Mesendoderm (in vitro differentiated cells): ENCODE measurements around the gene UACA.
A peak's percentile ranks its signal among the peaks of the same experiment; 100 is the strongest.

Experiments used
- DNase-seq: peaks from one replicate; pipeline ENCODE4 v3.0.0; 2013
- H2AK5ac ChIP-seq: 2 replicates; pipeline ENCODE4 v1.6.1; 2013; ENCODE audit warnings: low read length, inconsistent platforms
- H2BK120ac ChIP-seq: 2 replicates; pipeline ENCODE4 v1.6.1; 2013; ENCODE audit warnings: low read depth, mild to moderate bottlenecking, low read length, moderate library complexity, mixed read lengths
- H2BK15ac ChIP-seq: replicated peaks from 2 replicates; pipeline ENCODE4 v1.6.1; 2013; ENCODE audit warnings: low read depth, mild to moderate bottlenecking, moderate library complexity
- H2BK5ac ChIP-seq: 2 replicates; pipeline ENCODE4 v1.6.1; 2013; ENCODE audit warnings: low read length, inconsistent platforms
- H3K18ac ChIP-seq: 2 replicates; pipeline ENCODE4 v1.6.1; 2013; ENCODE audit warnings: mild to moderate bottlenecking, low read length, mixed read lengths
- H3K23ac ChIP-seq: one replicate; pipeline ENCODE4 v1.6.1; 2013; ENCODE audit warnings: low read length
- H3K27ac ChIP-seq: 2 replicates; pipeline ENCODE4 v1.5.1; 2013; ENCODE audit warnings: low read depth, mild to moderate bottlenecking, inconsistent platforms, low read length, moderate library complexity
- H3K27me3 ChIP-seq: 2 replicates; pipeline ENCODE4 v1.6.1; 2013; ENCODE audit warnings: low read length, control low read depth, mild to moderate bottlenecking, inconsistent platforms; ENCODE audit not compliant: insufficient read depth, poor library complexity
- H3K36me3 ChIP-seq: 2 replicates; pipeline ENCODE4 v1.6.1; 2013; ENCODE audit warnings: low read length, inconsistent platforms; ENCODE audit not compliant: control insufficient read depth, insufficient read depth
- H3K4ac ChIP-seq: one replicate; pipeline ENCODE4 v1.6.1; 2013; ENCODE audit warnings: low read depth, mild to moderate bottlenecking, low read length, moderate library complexity
- H3K4me1 ChIP-seq: 2 replicates; pipeline ENCODE4 v1.6.1; 2013; ENCODE audit warnings: low read depth, low read length, inconsistent platforms; ENCODE audit not compliant: control insufficient read depth
- H3K4me2 ChIP-seq: 2 replicates; pipeline ENCODE4 v1.6.1; 2013; ENCODE audit warnings: low read length
- H3K4me3 ChIP-seq: 2 replicates; pipeline ENCODE4 v1.5.1; 2013; ENCODE audit warnings: mild to moderate bottlenecking, low read length
- H3K56ac ChIP-seq: one replicate; pipeline ENCODE4 v1.6.1; 2013; ENCODE audit warnings: low read length
- H3K79me1 ChIP-seq: 2 replicates; pipeline ENCODE4 v1.6.1; 2013; ENCODE audit warnings: low read length, inconsistent platforms
- H3K79me2 ChIP-seq: 2 replicates; pipeline ENCODE4 v1.6.1; 2013; ENCODE audit warnings: mild to moderate bottlenecking, low read length; ENCODE audit not compliant: control insufficient read depth, insufficient read depth
- H3K9ac ChIP-seq: 2 replicates; pipeline ENCODE4 v1.6.1; 2013; ENCODE audit warnings: low read length, inconsistent platforms
- H4K5ac ChIP-seq: one replicate; pipeline ENCODE4 v1.6.1; 2013; ENCODE audit warnings: low read length
- H4K8ac ChIP-seq: one replicate; pipeline ENCODE4 v1.6.1; 2013; ENCODE audit warnings: low read depth, mild to moderate bottlenecking, control low read depth, low read length, moderate library complexity
- WGBS: extraction: QIAGEN DNeasy Blood & Tissue Kit; methylation state at CpG from one replicate; pipeline ENCODE4 v1.1.7; 2013; ENCODE audit warnings: low lambda C conversion rate, missing lambda C conversion rate; ENCODE audit not compliant: insufficient coverage; ENCODE audit errors: extremely low coverage; 5-methylcytosine and 5-hydroxymethylcytosine counted together

The UACA gene

DNA sequence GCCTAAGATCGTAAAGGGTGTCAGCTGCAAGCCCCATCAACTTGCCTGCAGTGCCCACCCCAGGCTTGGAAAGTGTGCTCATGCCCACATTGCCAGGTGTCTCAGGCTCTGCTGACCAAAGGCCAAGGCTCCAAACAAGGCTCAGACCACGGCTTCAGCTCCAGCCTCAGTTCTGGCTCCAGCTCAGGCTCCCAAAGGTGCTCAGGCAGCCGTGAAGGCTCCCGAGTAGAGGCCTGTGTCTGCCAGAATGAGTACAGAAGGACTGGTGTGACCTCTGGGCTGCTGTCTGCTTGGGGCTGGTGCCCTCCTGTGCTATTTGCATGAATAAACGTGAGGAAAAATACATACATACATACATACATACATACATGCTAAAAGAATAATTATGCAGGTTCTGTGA, 27.9 kb upstream of the UACA start:
- no peak overlapping the region for H2BK15ac ChIP-seq
- H2BK5ac ChIP-seq: no peak overlapping the region
- H3K4me2 ChIP-seq: no peak overlapping the region
- H3K4me3 ChIP-seq: no peak overlapping the region
- peak overlapping the region; percentile 5 for H3K56ac ChIP-seq
- no peak overlapping the region for H2BK120ac ChIP-seq
- H3K4me1 ChIP-seq: no peaks in the 10 kb centered on the region
- no peaks in the 10 kb centered on the region for H3K79me1 ChIP-seq
- no peak overlapping the region for H3K23ac ChIP-seq
- H4K8ac ChIP-seq: no peak overlapping the region
- H2AK5ac ChIP-seq: no peak overlapping the region
- no CpG with 5 or more reads among the region's 5 CpGs for WGBS
- no peak overlapping the region for H4K5ac ChIP-seq
- no peak for DNase-seq
- no peaks in the 10 kb centered on the region for H3K36me3 ChIP-seq
- H3K9ac ChIP-seq: no peak overlapping the region
- H3K18ac ChIP-seq: no peak overlapping the region
- no peak overlapping the region for H3K4ac ChIP-seq
- no peaks in the 10 kb centered on the region for H3K79me2 ChIP-seq
- H3K27me3 ChIP-seq: no peaks in the 10 kb centered on the region
- H3K27ac ChIP-seq: no peak overlapping the region

DNA sequence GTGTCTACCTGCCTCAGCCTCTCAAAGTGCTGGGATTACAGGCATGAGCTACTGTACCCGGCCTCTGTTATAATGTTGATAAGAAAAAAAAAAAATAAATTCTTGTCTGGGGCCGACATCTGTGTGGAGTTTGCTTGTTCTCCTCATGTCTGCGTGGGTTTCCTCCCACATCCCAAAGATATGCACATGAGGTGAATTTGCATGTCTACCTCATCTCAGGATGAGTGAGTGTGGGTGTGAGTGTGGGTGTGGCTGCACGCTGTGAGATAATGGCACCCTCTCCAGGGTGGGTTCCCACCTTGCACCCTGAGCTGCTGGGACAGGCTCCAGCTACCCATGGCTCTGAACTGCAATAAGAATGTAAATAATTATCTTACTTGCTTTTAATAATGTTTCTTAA, 25.9 kb upstream of the UACA start:
- Histone ChIP-seq H3K36me3 (no peaks in the 10 kb centered on the region), H3K27ac (no peak overlapping the region), H4K5ac (no peak overlapping the region), H2BK120ac (no peak overlapping the region), H3K4ac (no peak overlapping the region), H3K27me3 (no peaks in the 10 kb centered on the region), H3K18ac (no peak overlapping the region), H3K23ac (no peak overlapping the region), H2BK15ac (no peak overlapping the region), H2AK5ac (no peak overlapping the region), H3K4me3 (no peak overlapping the region), H2BK5ac (no peak overlapping the region), H3K4me1 (peaks cover 8% of the 10 kb centered on the region), H3K79me2 (no peaks in the 10 kb centered on the region), H3K4me2 (no peak overlapping the region), H3K9ac (no peak overlapping the region), H4K8ac (no peak overlapping the region), H3K79me1 (no peaks in the 10 kb centered on the region), H3K56ac (no peak overlapping the region)
- no CpG with 5 or more reads among the region's 4 CpGs for WGBS
- DNase-seq: no peak

DNA sequence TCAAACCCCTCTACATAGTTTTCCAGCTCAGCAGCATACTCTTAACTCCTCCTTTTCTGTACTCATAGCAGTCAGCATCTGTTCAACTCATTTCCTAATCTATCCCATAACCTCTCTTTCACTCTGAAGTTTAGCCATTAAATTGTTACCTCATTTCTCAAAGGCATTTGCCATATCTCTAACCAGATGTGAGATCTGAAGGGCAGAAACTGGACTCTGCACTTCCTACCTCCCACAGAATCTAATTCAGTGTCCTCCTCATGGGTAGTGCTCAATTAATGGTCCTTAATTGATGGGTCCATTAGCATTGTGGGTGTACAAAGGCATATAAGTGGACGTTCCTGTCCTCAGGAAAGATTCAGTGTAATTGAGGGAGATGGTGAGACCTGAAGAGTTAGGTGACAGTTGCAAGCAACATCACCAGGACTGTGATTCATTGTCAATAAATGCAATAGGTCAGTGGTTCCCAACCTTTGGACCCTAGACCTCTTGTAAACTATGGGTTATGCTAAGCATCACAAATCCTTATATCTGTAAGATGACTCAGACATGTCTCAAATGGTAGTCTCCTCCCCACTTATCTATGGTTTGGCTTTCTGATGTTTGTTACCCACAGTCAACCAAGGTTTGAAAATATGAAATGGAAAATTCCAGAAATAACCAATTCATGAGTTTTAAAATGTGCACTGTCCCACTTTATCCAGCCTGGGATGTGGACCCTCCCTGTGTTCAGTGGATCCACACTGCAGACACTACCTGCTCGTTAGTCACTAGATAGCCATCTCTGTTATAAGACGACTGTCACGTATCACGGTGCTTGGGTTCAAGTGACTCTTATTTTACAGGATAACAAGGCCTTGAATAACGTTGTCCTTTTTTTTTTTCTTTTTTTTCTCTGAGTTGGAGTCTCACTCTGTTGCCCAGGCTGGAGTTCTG, 25.0 kb upstream of the UACA start:
- Histone ChIP-seq H2AK5ac (no peak overlapping the region), H2BK5ac (no peak overlapping the region), H3K79me2 (no peaks in the 10 kb centered on the region), H3K27me3 (no peaks in the 10 kb centered on the region), H3K4me2 (no peak overlapping the region), H3K4ac (no peak overlapping the region), H4K8ac (no peak overlapping the region), H2BK120ac (no peak overlapping the region), H3K79me1 (no peaks in the 10 kb centered on the region), H2BK15ac (no peak overlapping the region), H3K4me3 (no peak overlapping the region), H4K5ac (no peak overlapping the region), H3K23ac (no peak overlapping the region), H3K18ac (no peak overlapping the region), H3K27ac (no peak overlapping the region), H3K36me3 (no peaks in the 10 kb centered on the region), H3K9ac (no peak overlapping the region), H3K56ac (no peak overlapping the region), H3K4me1 (peaks cover 8% of the 10 kb centered on the region)
- DNase-seq: no peak
- no CpG with 5 or more reads among the region's 6 CpGs for WGBS

DNA sequence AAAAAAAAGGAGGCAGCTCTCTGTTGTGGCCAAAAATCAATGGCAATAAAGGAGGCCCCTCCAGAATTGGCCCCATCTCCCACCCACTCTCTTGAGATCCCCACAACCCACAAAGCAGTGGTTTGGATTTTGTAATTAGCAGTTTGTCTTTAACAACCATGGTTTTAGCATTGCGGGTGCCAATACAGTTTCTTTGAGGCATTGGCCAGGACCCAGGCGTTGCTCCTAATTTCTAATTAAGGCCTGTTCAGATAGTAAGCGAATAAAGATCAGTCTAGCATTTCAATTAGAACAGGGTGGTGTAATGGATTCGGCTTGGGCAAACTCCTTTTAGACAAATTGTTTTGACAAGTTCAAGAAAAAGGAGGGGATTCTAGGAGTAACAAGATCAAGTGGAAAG, 23.6 kb upstream of the UACA start:
- Histone ChIP-seq H3K23ac (no peak overlapping the region), H3K4ac (peak overlapping the region; percentile 66), H3K79me2 (no peaks in the 10 kb centered on the region), H3K9ac (no peak overlapping the region), H3K4me1 (peaks cover 8% of the 10 kb centered on the region), H3K4me3 (no peak overlapping the region), H3K56ac (no peak overlapping the region), H4K5ac (no peak overlapping the region), H2AK5ac (no peak overlapping the region), H3K79me1 (no peaks in the 10 kb centered on the region), H4K8ac (no peak overlapping the region), H2BK120ac (no peak overlapping the region), H3K36me3 (no peaks in the 10 kb centered on the region), H2BK5ac (no peak overlapping the region), H2BK15ac (no peak overlapping the region), H3K27me3 (no peaks in the 10 kb centered on the region), H3K4me2 (no peak overlapping the region), H3K18ac (no peak overlapping the region), H3K27ac (no peak overlapping the region)
- DNase-seq: no peak
- no CpG with 5 or more reads among the region's 4 CpGs for WGBS

DNA sequence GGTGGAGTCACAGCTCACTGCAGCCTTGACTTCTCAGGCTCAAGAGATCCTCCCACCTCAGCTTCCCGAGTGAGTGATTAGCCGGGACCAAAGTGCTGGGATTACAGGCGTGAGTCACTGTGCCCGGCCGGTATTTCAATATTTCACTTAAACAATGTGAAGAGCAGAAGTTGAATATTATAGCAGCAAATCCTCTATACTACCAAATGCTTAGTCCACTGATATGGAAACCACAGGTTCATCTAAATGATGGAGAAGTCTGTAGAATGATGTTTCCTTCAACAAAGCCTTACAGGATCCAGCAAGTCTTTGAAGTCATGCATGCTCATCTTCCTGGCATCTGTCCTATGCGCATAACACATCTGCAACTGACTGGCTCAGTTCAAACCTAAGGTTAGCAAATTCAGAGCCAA, 20.3 kb upstream of the UACA start:
- no peak overlapping the region for H3K27ac ChIP-seq
- H3K4ac ChIP-seq: no peak overlapping the region
- no peak overlapping the region for H3K18ac ChIP-seq
- H3K56ac ChIP-seq: no peak overlapping the region
- no peak overlapping the region for H4K8ac ChIP-seq
- H3K9ac ChIP-seq: no peak overlapping the region
- no peak overlapping the region for H3K4me2 ChIP-seq
- H3K4me3 ChIP-seq: no peak overlapping the region
- no peak overlapping the region for H2AK5ac ChIP-seq
- no peak overlapping the region for H2BK5ac ChIP-seq
- H3K79me2 ChIP-seq: no peaks in the 10 kb centered on the region
- no peak overlapping the region for H3K23ac ChIP-seq
- no peaks in the 10 kb centered on the region for H3K27me3 ChIP-seq
- no peaks in the 10 kb centered on the region for H3K36me3 ChIP-seq
- DNase-seq: peak; percentile 28
- no peak overlapping the region for H2BK120ac ChIP-seq
- H3K79me1 ChIP-seq: no peaks in the 10 kb centered on the region
- H2BK15ac ChIP-seq: no peak overlapping the region
- H4K5ac ChIP-seq: no peak overlapping the region
- WGBS: no CpG with 5 or more reads among the region's 6 CpGs
- peaks cover 8% of the 10 kb centered on the region for H3K4me1 ChIP-seq

DNA sequence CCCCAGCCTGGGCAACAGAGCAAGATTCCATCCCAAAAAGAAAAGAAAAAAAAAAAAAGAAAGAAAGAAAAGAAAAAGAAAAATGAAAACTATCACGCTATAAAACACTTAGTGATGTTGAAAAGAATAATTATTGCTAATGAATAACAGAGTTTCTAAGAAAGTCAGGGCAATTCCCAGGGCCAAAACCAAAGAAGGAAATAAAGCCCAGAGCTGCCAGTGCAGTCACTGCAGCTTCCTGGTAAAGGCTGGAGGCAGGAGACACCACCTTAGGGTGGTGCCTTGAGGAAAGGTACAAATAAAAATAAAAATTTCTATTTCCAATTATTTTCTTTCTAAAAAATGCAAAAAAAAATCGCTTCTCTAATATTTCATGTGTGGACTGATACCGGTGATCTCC, 19.7 kb upstream of the UACA start:
- Histone ChIP-seq H4K5ac (no peak overlapping the region), H2AK5ac (no peak overlapping the region), H3K23ac (no peak overlapping the region), H3K27me3 (no peaks in the 10 kb centered on the region), H2BK120ac (no peak overlapping the region), H3K27ac (no peak overlapping the region), H3K4me1 (peaks cover 8% of the 10 kb centered on the region), H3K56ac (no peak overlapping the region), H3K9ac (no peak overlapping the region), H3K79me1 (no peaks in the 10 kb centered on the region), H4K8ac (no peak overlapping the region), H3K4ac (no peak overlapping the region), H3K36me3 (no peaks in the 10 kb centered on the region), H3K4me3 (no peak overlapping the region), H3K4me2 (no peak overlapping the region), H2BK15ac (no peak overlapping the region), H3K79me2 (no peaks in the 10 kb centered on the region), H2BK5ac (no peak overlapping the region), H3K18ac (no peak overlapping the region)
- DNase-seq: no peak
- WGBS: no CpG with 5 or more reads among the region's 3 CpGs
